HepG2 (cell line): ENCODE measurements around the gene HSPA1B. TPM values are rescaled to one million over a fixed set of nuclear protein-coding genes. Genes with fewer than 3 reads are reported as not detected.
A peak's percentile ranks its signal among the peaks of the same experiment; 100 is the strongest.
"Not testable (repeated sequence)": the region's sequence is repeated elsewhere in the genome, so short reads cannot be mapped to it uniquely, and the experiment has no call there.

Experiments
- ATAC-seq: fragments of 200-7000 bp; cut with Tn5 transposase; 3 replicates; pipeline ENCODE4 v1.9.1; 2020; ENCODE audit warnings: mild to moderate bottlenecking, moderate library complexity
- BruUV-seq: library from RNA; stranded (reverse); fragments of 400-500 nt; replicated peaks from 2 replicates; lab custom pipeline; 2021; lab: Mats Ljungman, UMichigan
- CTCF ChIA-PET: fragments of 300-600 bp; formaldehyde crosslinking; extraction: SDS; loops from one replicate; lab custom pipeline; 2021; ENCODE audit warnings: low total read pairs, inconsistent platforms, low intra/inter-chr PET ratio; lab: Yijun Ruan, JAX
- POLR2A ChIA-PET: fragments of 350-600 bp; sonication (Branson Sonifier 250); formaldehyde crosslinking; loops from one replicate; lab custom pipeline; 2020; ENCODE audit warnings: antibody characterized with exemption, inconsistent platforms; lab: Yijun Ruan, JAX
- DNase-seq: peaks from one replicate; pipeline ENCODE4 v3.0.0-alpha.2; 2015; ENCODE audit warnings: low spot score
- FAIRE-seq: peaks from 3 replicates; lab custom pipeline; 2011; peaks lifted over from hg19 to GRCh38; lab: Jason Lieb, UNC
- H2AFZ ChIP-seq: one replicate; pipeline ENCODE4 v1.6.1; 2011; ENCODE audit warnings: low read length, inconsistent platforms
- H3K27ac ChIP-seq: fragments of 300-600 bp; 3 replicates; pipeline ENCODE4 v1.8.0; 2011; ENCODE audit warnings: mixed run types, mild to moderate bottlenecking, mixed read lengths, low read length, inconsistent platforms; ENCODE audit not compliant: insufficient read depth; ENCODE audit errors: extremely low read length
- H3K27me3 ChIP-seq, 2 experiments: fragments of 200-600 bp in 1 of 2; 2 replicates in 1 of 2; 3 replicates in 1 of 2; pipeline versions ENCODE4 v1.6.0 to v1.8.0; 2011; ENCODE audit warnings: low read length in 2 of 2, mild to moderate bottlenecking in 2 of 2, moderate library complexity in 2 of 2, inconsistent platforms in 1 of 2; ENCODE audit not compliant: insufficient read depth in 2 of 2, control insufficient read depth in 1 of 2
- H3K36me3 ChIP-seq, 2 experiments: fragments of 200-600 bp in 1 of 2; replicated peaks in 1 of 2; 2 replicates in 1 of 2; 3 replicates in 1 of 2; pipeline versions ENCODE4 v1.5.1 to v1.8.0; 2011; ENCODE audit warnings: low read length in 2 of 2, inconsistent platforms in 1 of 2; ENCODE audit not compliant: insufficient read depth in 2 of 2, control insufficient read depth in 1 of 2
- H3K4me1 ChIP-seq: 2 replicates; pipeline ENCODE4 v1.5.1; 2012; ENCODE audit warnings: low read length, inconsistent platforms; ENCODE audit not compliant: insufficient read depth
- H3K4me2 ChIP-seq: 2 replicates; pipeline ENCODE4 v1.6.0; 2011; ENCODE audit warnings: low read depth, low read length, inconsistent platforms
- H3K4me3 ChIP-seq, 3 experiments: fragments of 200-600 bp in 1 of 3; sonication (generic), shearing (Covaris generic) in 1 of 3; replicated peaks in 1 of 3; 2 replicates each; pipeline ENCODE4 v1.5.1; 2011 to 2016; ENCODE audit warnings: low read length in 3 of 3, inconsistent platforms in 2 of 3, low read depth in 2 of 3, mild to moderate bottlenecking in 2 of 3, control low read depth in 1 of 3, mixed read lengths in 1 of 3; ENCODE audit not compliant: insufficient read depth in 1 of 3
- H3K79me2 ChIP-seq: one replicate; pipeline ENCODE4 v1.6.1; 2011; ENCODE audit warnings: low read length, inconsistent platforms; ENCODE audit not compliant: insufficient read depth
- H3K9ac ChIP-seq: 2 replicates; pipeline ENCODE4 v1.6.0; 2011; ENCODE audit warnings: mild to moderate bottlenecking, low read depth, low read length, inconsistent platforms; ENCODE audit not compliant: insufficient read depth
- H3K9me3 ChIP-seq: 2 replicates; pipeline ENCODE4 v1.5.1; 2012; ENCODE audit warnings: mild to moderate bottlenecking, low read length
- H4K20me1 ChIP-seq: 2 replicates; pipeline ENCODE4 v1.6.0; 2011; ENCODE audit warnings: inconsistent platforms, mild to moderate bottlenecking, low read length, moderate library complexity; ENCODE audit not compliant: insufficient read depth
- AGO1 ChIP-seq: fragments of 200-400 bp; formaldehyde crosslinking; IDR thresholded peaks from 2 replicates; pipeline ENCODE4 v1.6.1; 2017; ENCODE audit warnings: mild to moderate bottlenecking, low read depth, low read length, moderate library complexity; ENCODE audit not compliant: poor library complexity, severe bottlenecking
- CCDC6 ChIP-seq: sonication (generic); formaldehyde crosslinking; IDR thresholded peaks from 2 replicates; pipeline ENCODE4 v1.8.1; 2022; ENCODE audit warnings: mild to moderate bottlenecking, missing genetic modification reagents, moderate library complexity
- MED1 ChIP-seq: sonication (generic); formaldehyde crosslinking; IDR thresholded peaks from 2 replicates; pipeline ENCODE4 v1.4.0; 2020; ENCODE audit warnings: missing genetic modification reagents
- PRDM10 ChIP-seq: sonication (generic); formaldehyde crosslinking; IDR thresholded peaks from 2 replicates; pipeline ENCODE4 v1.4.0; 2020; ENCODE audit warnings: low read depth, missing genetic modification reagents
- RXRA ChIP-seq: sonication (generic); formaldehyde crosslinking; IDR thresholded peaks from 2 replicates; pipeline ENCODE4 v1.5.1; 2020; ENCODE audit warnings: missing genetic modification reagents
- SIX1 ChIP-seq: sonication (generic); formaldehyde crosslinking; IDR thresholded peaks from 2 replicates; pipeline ENCODE4 v1.4.0; 2020; ENCODE audit warnings: missing genetic modification reagents, borderline replicate concordance
- TEAD3 ChIP-seq: optimal IDR thresholded peaks from 2 replicates; pipeline ENCODE3; 2016; ENCODE audit warnings: borderline replicate concordance
- ZBTB38 ChIP-seq: sonication (generic); formaldehyde crosslinking; IDR thresholded peaks from 2 replicates; pipeline ENCODE4 v1.5.1; 2020; ENCODE audit warnings: mild to moderate bottlenecking, missing genetic modification reagents
- ZNF460 ChIP-seq: sonication (generic); formaldehyde crosslinking; IDR thresholded peaks from 2 replicates; pipeline ENCODE4 v1.5.1; 2020; ENCODE audit warnings: missing genetic modification reagents, mild to moderate bottlenecking, borderline replicate concordance
- WGBS: methylation state at CpG from one replicate; pipeline ENCODE4 v1.1.6; 2017; ENCODE audit warnings: low lambda C conversion rate; 5-methylcytosine and 5-hydroxymethylcytosine counted together
- in situ Hi-C: cut with HindIII; loops from 2 replicates; pipeline ENCODE4 v1.10.0; 2017; ENCODE audit warnings: low pct_unique_long_range_greater_than_20kb; ENCODE audit not compliant: extremely low pct_ligation_motif_present
- intact Hi-C: fragments of 100-400 bp; cut with micrococcal nuclease; formaldehyde crosslinking; loops from one replicate; pipeline ENCODE4 v1.10.0; 2022; ENCODE audit not compliant: unreplicated experiment
- polyA plus RNA-seq, 8 experiments: library from polyadenylated mRNA; depleted of rRNA in 3 of 8; stranded (reverse) in 7 of 8; unstranded in 1 of 8; fragments of >200 nt; fragmentation: Illumina TruSeq in 4 of 8; extraction: Trizol in 4 of 8; gene quantifications; 2 replicates each; pipeline versions ENCODE4 v1.2.1 to v1.2.3, GENCODE V29; 2011 to 2016; ENCODE audit warnings: low read depth in 4 of 8, missing spikeins in 1 of 8, mixed read lengths in 1 of 8; ENCODE audit not compliant: insufficient read depth in 1 of 8
- total RNA-seq, 5 experiments: library from RNA; depleted of rRNA; stranded (reverse); fragments of >200 nt; fragmentation: Illumina TruSeq; extraction: Trizol; gene quantifications; 2 replicates each; pipeline ENCODE4 v1.2.3, GENCODE V29; 2016; ENCODE audit warnings: low read depth in 1 of 5
- TF ChIP-seq, protein P1 (sequence below): sonication (generic); formaldehyde crosslinking; IDR thresholded peaks from 2 replicates; pipeline ENCODE4 v1.8.1; 2023; ENCODE audit warnings: mild to moderate bottlenecking, moderate library complexity, missing genetic modification reagents

Gene HSPA1B
- total and polyA plus RNA-seq, 2 of the 13 experiments (the other 11 are each of a cell fraction or from before 2014, with no cell fraction given) = 26.0 to 186 TPM

- H4K20me1 ChIP-seq, H3K9me3 ChIP-seq, in situ Hi-C loops, FAIRE-seq, H3K27me3 ChIP-seq, DNase-seq, CTCF ChIA-PET, intact Hi-C loops, H2AFZ ChIP-seq, H3K36me3 ChIP-seq: not testable (repeated sequence)
- H3K79me2 ChIP-seq = peaks cover 27% of the 10 kb centered on the region
- H3K9ac ChIP-seq = peak overlapping the region; percentile 66
- peak overlapping the region; percentile 76 for H3K4me2 ChIP-seq
- H3K4me1 ChIP-seq = peaks cover 47% of the 10 kb centered on the region
- TSS peak; percentile 72 for BruUV-seq
- H3K4me3 ChIP-seq = peak overlapping the region; percentile 59 to 82 (median 62)
- H3K27ac ChIP-seq = peak overlapping the region; percentile 86
- WGBS = 51% methylated on average over 16 of the region's 37 CpGs
- peak; percentile 97 for TF ChIP-seq AGO1
- peak; percentile 2; the same call in 2 of the 3 replicates for ATAC-seq
- POLR2A ChIA-PET = interaction anchor here (0.9 to 6.9 kb wide), 6 partner anchors 9 to 80 kb away, joined by 3 to 66 read pairs (median 4); partner anchors contain the start of genes HSPA1B, LSM2 and VWA7
These were observed 10.2 kb upstream of the HSPA1B start for GRCh38 chr6:31817133-31817928.

DNA sequence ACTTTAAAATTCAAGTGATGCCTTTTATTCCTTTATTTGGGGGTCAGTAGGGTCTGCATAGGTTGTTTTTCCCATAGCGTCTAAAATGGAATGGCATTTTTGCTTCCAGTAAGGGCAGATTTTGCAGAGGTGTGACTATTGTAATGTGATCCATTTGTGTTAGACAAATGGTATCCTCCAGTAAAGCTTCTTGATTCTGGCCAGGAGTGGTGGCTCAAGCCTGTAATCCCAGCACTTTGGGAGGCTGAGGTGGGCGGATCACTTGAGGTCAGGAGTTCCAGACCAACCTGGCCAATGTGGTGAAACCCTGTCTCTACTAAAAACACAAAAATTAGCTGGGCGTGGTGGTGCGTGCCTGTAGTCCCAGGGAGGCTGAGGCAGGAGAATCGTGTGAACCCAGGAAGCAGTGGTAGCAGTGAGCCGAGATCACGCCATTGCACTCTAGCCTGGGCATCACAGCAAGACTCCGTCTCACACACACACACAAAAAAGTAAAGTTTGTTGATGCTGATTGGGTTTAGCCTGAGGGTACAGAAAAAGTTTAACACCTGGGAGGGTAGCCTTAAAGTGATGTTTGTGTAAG is 9.5 kb upstream of the HSPA1B start:
- CTCF ChIA-PET, DNase-seq, BruUV-seq, H4K20me1 ChIP-seq, H2AFZ ChIP-seq, H3K27me3 ChIP-seq, intact Hi-C loops, H3K9me3 ChIP-seq, H3K36me3 ChIP-seq, ATAC-seq, FAIRE-seq, in situ Hi-C loops: not testable (repeated sequence)
- peaks cover 54% of the 10 kb centered on the region for H3K4me1 ChIP-seq
- H3K9ac ChIP-seq = peak overlapping the region; percentile 66
- peaks cover 27% of the 10 kb centered on the region for H3K79me2 ChIP-seq
- H3K27ac ChIP-seq = peak overlapping the region; percentile 86
- H3K4me2 ChIP-seq = peak overlapping the region; percentile 76
- POLR2A ChIA-PET = interaction anchor here (0.9 to 6.9 kb wide), 8 partner anchors 8 to 81 kb away, joined by 3 to 66 read pairs (median 7); partner anchors contain the start of genes HSPA1B, LSM2, VARS1 and VWA7
- 42% methylated on average over 8 of the region's 8 CpGs for WGBS
- H3K4me3 ChIP-seq = peak overlapping the region; percentile 59 to 82 (median 62)
- TF ChIP-seq ZBTB38 (CRISPR knock-in tag) (0 out of 2 replicates have a peak, but pooled peaks have one; percentile 59), ZNF460 (CRISPR knock-in tag) (peak; percentile 58; the same call in 1 of the 2 replicates), RXRA (CRISPR knock-in tag) (0 out of 2 replicates have a peak, but pooled peaks have one; percentile 13), PRDM10 (0 out of 2 replicates have a peak, but pooled peaks have one; percentile 39), CCDC6 (CRISPR knock-in tag) (0 out of 2 replicates have a peak, but pooled peaks have one; percentile 19), TEAD3 (peak; percentile 25), MED1 (peak; percentile 24; the same call in 1 of the 2 replicates), SIX1 (CRISPR knock-in tag) (0 out of 2 replicates have a peak, but pooled peaks have one; percentile 44)
- TF ChIP-seq, protein P1, sequence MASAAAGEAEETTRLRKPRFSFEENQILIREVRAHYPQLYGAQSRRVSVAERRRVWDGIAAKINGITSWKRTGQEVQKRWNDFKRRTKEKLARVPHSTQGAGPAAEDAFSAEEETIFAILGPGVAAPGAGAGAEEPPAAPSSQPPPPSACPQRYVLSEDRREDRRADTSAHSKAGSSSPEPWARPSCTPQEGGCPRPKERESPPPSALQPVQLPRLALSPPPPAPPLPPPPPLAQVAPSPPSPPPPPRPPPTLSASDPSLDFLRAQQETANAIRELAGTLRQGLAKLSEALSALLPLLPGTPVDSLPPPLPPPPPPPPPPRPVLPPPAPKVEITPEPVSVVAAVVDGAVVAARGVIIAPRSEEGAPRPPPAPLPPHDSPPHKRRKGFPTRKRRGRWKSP = 0 out of 2 replicates have a peak, but pooled peaks have one; percentile 25
